ENCODE measurements around the gene FAM241A.

Gene FAM241A

DNA sequence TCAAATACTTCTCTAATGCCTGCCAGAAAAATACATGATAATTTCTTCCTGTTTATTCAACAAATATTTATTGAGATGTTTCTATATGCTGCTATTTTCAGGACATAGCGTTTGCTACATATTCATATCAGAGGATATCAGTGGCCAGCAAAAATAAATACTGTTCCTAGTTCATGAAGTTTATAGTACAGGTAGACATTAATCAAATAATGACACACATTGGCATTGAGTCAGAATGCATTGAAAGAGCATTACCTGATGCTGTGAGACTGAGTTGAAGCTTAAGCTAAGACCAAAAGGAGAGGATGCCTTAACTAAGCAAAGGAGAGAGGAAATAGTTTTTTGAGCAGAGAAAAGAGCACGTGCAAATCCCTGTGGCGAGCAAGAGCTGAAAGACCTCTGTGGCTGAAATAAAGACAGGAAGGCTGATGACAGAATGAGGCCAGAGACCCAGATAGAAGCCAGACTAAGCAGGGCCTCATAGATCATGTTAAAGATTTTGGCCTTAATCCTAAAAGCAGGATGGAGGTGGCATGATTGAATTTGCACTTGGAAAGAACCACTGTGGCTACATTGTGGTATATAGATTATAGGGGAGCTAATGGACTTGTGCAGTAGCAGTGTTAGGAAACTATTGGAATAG is 36.2 kb downstream of the FAM241A start:
- no peak overlapping the region for H3K4me3 ChIP-seq (ENCODE audit: low read length, poor library complexity, severe bottlenecking)
- TF ChIP-seq CTCF (conservative IDR thresholded peaks at IDR 0.05; ENCODE audit: low read length): no peak
- TF ChIP-seq EZH2phosphoT487 (IDR thresholded peaks at IDR 0.05; ENCODE audit: borderline replicate concordance): no peak

GRCh38 chr4:112182604-112183003 is 37.4 kb downstream of the FAM241A start:
- no peak for TF ChIP-seq EZH2phosphoT487 (IDR thresholded peaks at IDR 0.05; ENCODE audit: borderline replicate concordance)
- no peak for TF ChIP-seq CTCF (conservative IDR thresholded peaks at IDR 0.05; ENCODE audit: low read length)
- Histone ChIP-seq H3K36me3 (ENCODE audit: insufficient read depth, low read length) (no peaks in the 10 kb centered on the region), H3K9ac (ENCODE audit: low read depth, low read length, poor library complexity, severe bottlenecking) (no peak overlapping the region), H3K4me2 (ENCODE audit: low read depth, low read length, poor library complexity, severe bottlenecking) (no peak overlapping the region), H3K79me2 (ENCODE audit: insufficient read depth, low read length) (no peaks in the 10 kb centered on the region), H3K4me3 (ENCODE audit: low read length, poor library complexity, severe bottlenecking) (no peak overlapping the region), H3K4me1 (ENCODE audit: insufficient read depth, low read length, poor library complexity, severe bottlenecking) (peaks cover 9% of the 10 kb centered on the region), H4K20me1 (ENCODE audit: insufficient read depth, low read length, poor library complexity, severe bottlenecking) (no peaks in the 10 kb centered on the region), H2AFZ (ENCODE audit: low read length) (no peak overlapping the region), H3K9me2 (replicated peaks; ENCODE audit: low read depth, low read length) (no peaks in the 10 kb centered on the region), H3F3A (ENCODE audit: low read depth) (no peaks in the 10 kb centered on the region; the same call in 1 of the 2 replicates), H3K9me3 (ENCODE audit: insufficient read depth, low read depth, low read length) (no peaks in the 10 kb centered on the region), H3K27me3 (ENCODE audit: insufficient read depth, low read length, poor library complexity, severe bottlenecking) (no peaks in the 10 kb centered on the region)

More for the DNA sequence above, 36.2 kb downstream of the FAM241A start:
- H3K9ac ChIP-seq (ENCODE audit: low read depth, low read length, poor library complexity, severe bottlenecking): no peak overlapping the region
- no peaks in the 10 kb centered on the region for H4K20me1 ChIP-seq (ENCODE audit: insufficient read depth, low read length, poor library complexity, severe bottlenecking)
- no peak overlapping the region for H2AFZ ChIP-seq (ENCODE audit: low read length)
- H3K27me3 ChIP-seq (ENCODE audit: insufficient read depth, low read length, poor library complexity, severe bottlenecking): no peaks in the 10 kb centered on the region
- no peaks in the 10 kb centered on the region; the same call in 1 of the 2 replicates for H3F3A ChIP-seq (ENCODE audit: low read depth)
- no peak overlapping the region for H3K4me2 ChIP-seq (ENCODE audit: low read depth, low read length, poor library complexity, severe bottlenecking)
- H3K4me1 ChIP-seq (ENCODE audit: insufficient read depth, low read length, poor library complexity, severe bottlenecking): peaks cover 20% of the 10 kb centered on the region
- H3K9me3 ChIP-seq (ENCODE audit: insufficient read depth, low read depth, low read length): no peaks in the 10 kb centered on the region
- H3K36me3 ChIP-seq (ENCODE audit: insufficient read depth, low read length): no peaks in the 10 kb centered on the region
- H3K9me2 ChIP-seq (replicated peaks; ENCODE audit: low read depth, low read length): no peaks in the 10 kb centered on the region
- H3K79me2 ChIP-seq (ENCODE audit: insufficient read depth, low read length): no peaks in the 10 kb centered on the region

GRCh38 chr4:112183252-112183651 is 38.0 kb downstream of the FAM241A start:
- Histone ChIP-seq H3K9me3 (ENCODE audit: insufficient read depth, low read depth, low read length) (no peaks in the 10 kb centered on the region), H3K36me3 (ENCODE audit: insufficient read depth, low read length) (no peaks in the 10 kb centered on the region), H3F3A (ENCODE audit: low read depth) (no peaks in the 10 kb centered on the region; the same call in 1 of the 2 replicates), H3K9ac (ENCODE audit: low read depth, low read length, poor library complexity, severe bottlenecking) (no peak overlapping the region), H3K4me1 (ENCODE audit: insufficient read depth, low read length, poor library complexity, severe bottlenecking) (peaks cover 6% of the 10 kb centered on the region), H3K27me3 (ENCODE audit: insufficient read depth, low read length, poor library complexity, severe bottlenecking) (no peaks in the 10 kb centered on the region), H3K4me2 (ENCODE audit: low read depth, low read length, poor library complexity, severe bottlenecking) (no peak overlapping the region), H4K20me1 (ENCODE audit: insufficient read depth, low read length, poor library complexity, severe bottlenecking) (no peaks in the 10 kb centered on the region), H3K79me2 (ENCODE audit: insufficient read depth, low read length) (no peaks in the 10 kb centered on the region), H3K4me3 (ENCODE audit: low read length, poor library complexity, severe bottlenecking) (no peak overlapping the region), H2AFZ (ENCODE audit: low read length) (no peak overlapping the region), H3K9me2 (replicated peaks; ENCODE audit: low read depth, low read length) (no peaks in the 10 kb centered on the region)
- TF ChIP-seq CTCF (conservative IDR thresholded peaks at IDR 0.05; ENCODE audit: low read length) (no peak), EZH2phosphoT487 (IDR thresholded peaks at IDR 0.05; ENCODE audit: borderline replicate concordance) (no peak)

All from Loucy (cell line).